ENCODE data around the gene METAP1D. TPM values are rescaled to one million over a fixed set of nuclear protein-coding genes. Genes with fewer than 3 reads are reported as not detected.

The METAP1D gene
- total RNA-seq, 4 donors from 2014 or later = 2.1 to 5.9 (median 4.3) TPM

DNA sequence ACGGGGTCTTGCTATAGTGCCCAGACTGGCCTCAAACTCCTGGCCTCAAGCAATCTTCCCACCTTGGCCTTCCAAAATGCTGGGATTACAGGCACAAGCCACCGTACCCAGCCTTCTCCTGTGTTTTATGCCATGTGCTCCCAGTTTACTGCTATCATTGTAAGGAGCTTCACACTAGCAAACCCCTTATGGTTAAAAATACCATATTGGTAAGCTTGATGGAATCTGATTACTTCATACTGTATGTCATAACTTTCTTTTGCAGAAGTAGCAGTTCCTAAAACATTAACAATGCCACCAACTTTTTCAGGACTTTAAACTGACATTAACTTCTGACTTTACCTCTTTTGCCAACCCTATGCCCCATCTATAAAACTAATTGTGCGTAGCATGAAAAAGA, 41.3 kb upstream of the METAP1D start:
- H3K4me1 ChIP-seq = no peaks in the 10 kb centered on the region

DNA sequence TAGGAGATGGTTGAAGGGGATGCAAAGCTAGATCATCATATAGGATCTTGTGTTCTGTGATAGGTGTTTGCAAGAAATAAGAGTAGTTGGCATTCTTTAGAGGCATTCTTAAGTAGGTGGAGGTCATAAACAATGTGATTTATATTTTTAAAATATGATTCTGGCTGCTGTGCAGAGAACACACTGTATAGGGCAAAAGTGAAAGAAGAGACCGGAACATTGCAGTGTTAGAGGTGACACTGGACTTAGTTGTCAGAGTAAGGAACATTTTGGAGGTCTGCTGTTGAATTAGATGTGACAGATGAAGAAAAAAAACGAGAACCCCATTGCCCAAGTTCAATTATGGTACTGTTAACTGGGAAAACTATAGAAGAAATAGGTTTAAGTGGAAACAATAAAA, 39.8 kb upstream of the METAP1D start:
- Histone ChIP-seq H3K27me3 (no peaks in the 10 kb centered on the region), H3K36me3 (peaks cover 4% of the 10 kb centered on the region), H3K4me3 (no peak overlapping the region), H3K9me3 (no peaks in the 10 kb centered on the region), H3K27ac (no peak overlapping the region), H3K4me1 (no peaks in the 10 kb centered on the region)
- no peak for DNase-seq (ENCODE audit: low spot score in 2 of 2)
- WGBS = 96% methylated on average over 2 of the region's 2 CpGs
- no peak for TF ChIP-seq EP300 (IDR thresholded peaks at IDR 0.05)
- TF ChIP-seq, protein P1, sequence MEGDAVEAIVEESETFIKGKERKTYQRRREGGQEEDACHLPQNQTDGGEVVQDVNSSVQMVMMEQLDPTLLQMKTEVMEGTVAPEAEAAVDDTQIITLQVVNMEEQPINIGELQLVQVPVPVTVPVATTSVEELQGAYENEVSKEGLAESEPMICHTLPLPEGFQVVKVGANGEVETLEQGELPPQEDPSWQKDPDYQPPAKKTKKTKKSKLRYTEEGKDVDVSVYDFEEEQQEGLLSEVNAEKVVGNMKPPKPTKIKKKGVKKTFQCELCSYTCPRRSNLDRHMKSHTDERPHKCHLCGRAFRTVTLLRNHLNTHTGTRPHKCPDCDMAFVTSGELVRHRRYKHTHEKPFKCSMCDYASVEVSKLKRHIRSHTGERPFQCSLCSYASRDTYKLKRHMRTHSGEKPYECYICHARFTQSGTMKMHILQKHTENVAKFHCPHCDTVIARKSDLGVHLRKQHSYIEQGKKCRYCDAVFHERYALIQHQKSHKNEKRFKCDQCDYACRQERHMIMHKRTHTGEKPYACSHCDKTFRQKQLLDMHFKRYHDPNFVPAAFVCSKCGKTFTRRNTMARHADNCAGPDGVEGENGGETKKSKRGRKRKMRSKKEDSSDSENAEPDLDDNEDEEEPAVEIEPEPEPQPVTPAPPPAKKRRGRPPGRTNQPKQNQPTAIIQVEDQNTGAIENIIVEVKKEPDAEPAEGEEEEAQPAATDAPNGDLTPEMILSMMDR (IDR thresholded peaks at IDR 0.05) = no peak
- TF ChIP-seq POLR2A (IDR thresholded peaks at IDR 0.05) = no peak
- no peak for TF ChIP-seq POLR2AphosphoS5 (IDR thresholded peaks at IDR 0.05)

More for the DNA sequence above, 41.3 kb upstream of the METAP1D start:
- no peak overlapping the region for H3K4me3 ChIP-seq
- no peaks in the 10 kb centered on the region for H3K9me3 ChIP-seq
- peaks cover 4% of the 10 kb centered on the region for H3K36me3 ChIP-seq
- DNase-seq (ENCODE audit: low spot score in 2 of 2) = no peak
- no peak overlapping the region for H3K27ac ChIP-seq
- TF ChIP-seq POLR2A (IDR thresholded peaks at IDR 0.05) (no peak), POLR2AphosphoS5 (IDR thresholded peaks at IDR 0.05) (no peak), EP300 (IDR thresholded peaks at IDR 0.05) (no peak)
- TF ChIP-seq, protein P1 (IDR thresholded peaks at IDR 0.05) = no peak
- 82% methylated on average over 3 of the region's 3 CpGs for WGBS
- H3K27me3 ChIP-seq = no peaks in the 10 kb centered on the region

DNA sequence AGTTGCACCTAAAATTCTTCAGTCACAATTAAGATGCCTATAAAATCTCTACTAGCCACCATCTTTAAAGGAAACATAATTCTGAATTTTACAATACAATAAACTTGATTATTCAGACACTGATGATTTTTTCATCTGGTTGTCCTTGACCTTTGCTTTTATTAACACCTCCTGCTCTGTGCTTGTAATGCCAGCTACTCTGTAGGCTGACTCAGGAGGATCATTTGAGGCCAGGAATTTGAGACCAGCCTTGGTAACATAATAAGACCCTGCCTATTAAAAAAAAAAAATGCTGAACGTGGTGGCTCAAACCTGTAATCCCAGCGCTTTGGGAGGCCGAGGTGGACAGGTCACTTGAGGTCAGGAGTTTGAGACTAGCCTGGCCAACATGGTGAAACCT, 39.2 kb upstream of the METAP1D start:
- H3K4me3 ChIP-seq = no peak overlapping the region
- peaks cover 5% of the 10 kb centered on the region for H3K36me3 ChIP-seq
- no peaks in the 10 kb centered on the region for H3K9me3 ChIP-seq
- no peaks in the 10 kb centered on the region for H3K4me1 ChIP-seq
- H3K27ac ChIP-seq = no peak overlapping the region
- TF ChIP-seq, protein P1 (IDR thresholded peaks at IDR 0.05) = no peak
- TF ChIP-seq POLR2A (IDR thresholded peaks at IDR 0.05) = no peak
- DNase-seq (ENCODE audit: low spot score in 2 of 2) = no peak
- WGBS = 89% methylated on average over 3 of the region's 3 CpGs
- no peaks in the 10 kb centered on the region for H3K27me3 ChIP-seq

DNA sequence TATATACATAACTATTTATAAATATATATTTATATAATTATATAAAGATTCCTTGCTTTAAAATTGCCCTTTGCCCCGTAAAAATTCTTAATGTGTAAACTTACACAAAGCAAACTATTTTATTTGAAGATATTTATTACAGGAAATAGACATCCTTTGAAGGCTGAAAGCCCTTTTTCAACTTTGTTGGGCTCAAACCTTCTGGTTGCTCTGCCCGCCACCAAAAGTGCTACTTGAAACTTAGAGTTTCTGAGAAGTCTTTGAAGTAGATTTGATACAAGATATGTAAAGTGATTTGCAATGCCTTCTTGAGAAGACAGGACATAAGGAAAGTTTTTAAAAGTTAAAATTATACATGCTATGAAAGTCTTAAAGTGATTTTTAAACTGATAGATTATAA, 36.6 kb upstream of the METAP1D start:
- Histone ChIP-seq H3K27ac (no peak overlapping the region), H3K27me3 (no peaks in the 10 kb centered on the region), H3K9me3 (no peaks in the 10 kb centered on the region), H3K4me1 (no peaks in the 10 kb centered on the region), H3K36me3 (peaks cover 24% of the 10 kb centered on the region), H3K4me3 (no peak overlapping the region)
- DNase-seq (ENCODE audit: low spot score in 2 of 2) = no peak
- TF ChIP-seq, protein P1 (IDR thresholded peaks at IDR 0.05) = no peak
- TF ChIP-seq POLR2AphosphoS5 (IDR thresholded peaks at IDR 0.05) (no peak), POLR2A (IDR thresholded peaks at IDR 0.05) (no peak), EP300 (IDR thresholded peaks at IDR 0.05) (no peak)
- 91% methylated on average over 2 of the region's 2 CpGs for WGBS

DNA sequence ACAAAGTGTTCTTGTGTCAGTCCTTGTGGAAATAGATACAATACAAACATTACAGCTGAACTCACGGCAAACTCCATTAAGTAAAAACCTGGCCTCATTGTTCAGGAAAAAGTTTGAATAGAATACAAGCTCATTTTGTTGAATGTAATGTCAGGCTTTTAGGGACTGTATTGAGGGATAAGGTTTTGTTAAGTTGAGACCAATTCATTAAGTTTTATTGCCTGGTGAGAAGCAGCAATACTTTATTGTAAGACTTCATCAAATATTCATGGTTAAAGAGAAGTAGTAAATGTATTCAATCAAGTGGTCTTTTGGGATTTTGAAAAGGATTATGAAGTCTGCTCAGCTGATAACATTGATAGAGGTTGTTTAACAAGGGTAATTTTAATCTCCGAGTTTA, 35.4 kb upstream of the METAP1D start:
- Histone ChIP-seq H3K36me3 (peaks cover 24% of the 10 kb centered on the region), H3K9me3 (no peaks in the 10 kb centered on the region), H3K27me3 (no peaks in the 10 kb centered on the region), H3K4me1 (no peaks in the 10 kb centered on the region), H3K4me3 (no peak overlapping the region), H3K27ac (no peak overlapping the region)
- DNase-seq (ENCODE audit: low spot score in 2 of 2) = no peak
- 90% methylated on average over 2 of the region's 2 CpGs for WGBS
- TF ChIP-seq, protein P1 (IDR thresholded peaks at IDR 0.05) = no peak
- TF ChIP-seq POLR2A (IDR thresholded peaks at IDR 0.05) (no peak), EP300 (IDR thresholded peaks at IDR 0.05) (no peak), POLR2AphosphoS5 (IDR thresholded peaks at IDR 0.05) (no peak)

Data from suprapubic skin (tissue), 4 donors.